Hematopoietic multipotent progenitor cell treated with erythropoietin and hydrocortisone succinate and interleukin-3 and kit ligand, for 15 days (in vitro differentiated cells): Measurements from ENCODE around the gene NR2F6.

Experiments used
- DNase-seq: peaks from one replicate; pipeline ENCODE4 v3.0.0-alpha.2; 2015; ENCODE audit warnings: low spot score

The NR2F6 gene

GRCh38 chr19:17237747-17238706 is 7.7 kb downstream of the NR2F6 start:
- no peak for DNase-seq

- no peak for DNase-seq
Observed at GRCh38 chr19:17236811-17237543, 8.7 kb downstream of the NR2F6 start.

- DNase-seq = no peak
Observed at GRCh38 chr19:17235971-17236777, 9.5 kb downstream of the NR2F6 start.

GRCh38 chr19:17235300-17235970 is 10.3 kb downstream of the NR2F6 start:
- DNase-seq = peak; percentile 81

GRCh38 chr19:17234911-17235299 is 10.8 kb downstream of the NR2F6 start:
- peak; percentile 77 for DNase-seq

GRCh38 chr19:17232258-17232657 is 13.5 kb downstream of the NR2F6 start:
- no peak for DNase-seq

GRCh38 chr19:17229890-17230289 is 15.8 kb downstream of the NR2F6 start:
- no peak for DNase-seq

- DNase-seq = no peak
Observed at GRCh38 chr19:17227798-17228367, 17.8 kb downstream of the NR2F6 start.

GRCh38 chr19:17226002-17226933 is 19.5 kb downstream of the NR2F6 start, which contains the start of gene OCEL1:
OCEL1 (plus strand) TSS chr19:17226226; CDS start chr19:17226248, 22 bp downstream.
- DNase-seq = peak; percentile 99

- DNase-seq = no peak
Observed at GRCh38 chr19:17225053-17225452, 20.7 kb downstream of the NR2F6 start.

- peak; percentile 79 for DNase-seq
Observed at GRCh38 chr19:17220207-17220758, 25.4 kb downstream of the NR2F6 start.

- DNase-seq = no peak
Observed at GRCh38 chr19:17219286-17219685, 26.4 kb downstream of the NR2F6 start.

- DNase-seq = no peak
Observed at GRCh38 chr19:17216058-17216670, 29.6 kb downstream of the NR2F6 start.

GRCh38 chr19:17215127-17215971 is 30.4 kb downstream of the NR2F6 start, which contains the start of gene USE1:
USE1 (plus strand) TSS chr19:17215357; CDS start chr19:17215406, 49 bp downstream.
- peak; percentile 94 for DNase-seq

- no peak for DNase-seq
Observed at GRCh38 chr19:17214508-17215126, 31.1 kb downstream of the NR2F6 start.

- no peak for DNase-seq
Observed at GRCh38 chr19:17213334-17213733, 32.4 kb downstream of the NR2F6 start.

- DNase-seq = no peak
Observed at GRCh38 chr19:17211547-17212446, 33.9 kb downstream of the NR2F6 start.
